ENCODE results near the gene SARS1. TPM values are rescaled to one million over a fixed set of nuclear protein-coding genes. Genes with fewer than 3 reads are reported as not detected.

Gene SARS1
- total and polyA plus RNA-seq, 4 donors, result 57.5 to 132 (median 92.8) TPM

- Histone ChIP-seq H3K4me3 (ENCODE audit: low read depth in 1 of 3, low read length in 3 of 3) (no peak overlapping the region), H3K9me3 (ENCODE audit: control insufficient read depth in 4 of 4, low read length in 3 of 4) (no peaks in the 10 kb centered on the region), H3K27me3 (ENCODE audit: control insufficient read depth in 4 of 4, insufficient read depth in 4 of 4, low read length in 3 of 4) (no peaks in the 10 kb centered on the region), H3K9ac (ENCODE audit: low read depth in 1 of 2, low read length in 2 of 2) (no peak overlapping the region), H3K36me3 (ENCODE audit: control insufficient read depth in 4 of 4, insufficient read depth in 3 of 4, low read depth in 1 of 4, low read length in 3 of 4) (no peaks in the 10 kb centered on the region), H3K27ac (ENCODE audit: low read depth in 1 of 2, low read length in 2 of 2) (no peak overlapping the region), H3K4me1 (ENCODE audit: control insufficient read depth in 4 of 4, insufficient read depth in 4 of 4, low read length in 3 of 4) (no peaks in the 10 kb centered on the region)
- 95% methylated on average over 69 of the region's 69 CpGs for WGBS
- DNase-seq (ENCODE audit: low spot score), result no peak
- TF ChIP-seq TAF1 (conservative IDR thresholded peaks at IDR 0.05), result no peak
- no peak for TF ChIP-seq JUND (IDR thresholded peaks at IDR 0.05)
- TF ChIP-seq HNF4G (IDR thresholded peaks at IDR 0.05), result no peak
- TF ChIP-seq GABPA (IDR thresholded peaks at IDR 0.05 in 1 of 2, conservative IDR thresholded peaks at IDR 0.05 in 1 of 2), result no peak
- TF ChIP-seq FOXA1 (IDR thresholded peaks at IDR 0.05), result no peak
- no peak for TF ChIP-seq SP1 (IDR thresholded peaks at IDR 0.05)
- TF ChIP-seq RXRA (IDR thresholded peaks at IDR 0.05), result no peak
- no peak for TF ChIP-seq EGR1 (IDR thresholded peaks at IDR 0.05; ENCODE audit: low read depth in 2 of 2)
- no peak for TF ChIP-seq REST (IDR thresholded peaks at IDR 0.05)
- no peak for TF ChIP-seq RAD21 (IDR thresholded peaks at IDR 0.05)
- no peak for TF ChIP-seq CTCF (IDR thresholded peaks at IDR 0.05; ENCODE audit: low read depth, low read length, missing input control)
- no peak for TF ChIP-seq ZBTB33 (IDR thresholded peaks at IDR 0.05)
- TF ChIP-seq YY1 (IDR thresholded peaks at IDR 0.05), result no peak
- TF ChIP-seq MAX (IDR thresholded peaks at IDR 0.05), result no peak
- no peak for TF ChIP-seq HNF4A (conservative IDR thresholded peaks at IDR 0.05)
- no peak for TF ChIP-seq FOXA2 (IDR thresholded peaks at IDR 0.05)
- TF ChIP-seq NR2F2 (IDR thresholded peaks at IDR 0.05), result no peak
These were observed 45.1 kb downstream of the SARS1 start for GRCh38 chr1:109258481-109259466.
